HepG2 (cell line): ENCODE data around the gene LAG3. TPM values are rescaled to one million over a fixed set of nuclear protein-coding genes. Genes with fewer than 3 reads are reported as not detected.

ENCODE experiments used
- ATF1 ChIP-seq: IDR thresholded peaks from 2 replicates; pipeline ENCODE4 v1.6.1; 2016; ENCODE audit warnings: mild to moderate bottlenecking, control low read depth
- ETV5 ChIP-seq: IDR thresholded peaks from 2 replicates; pipeline ENCODE4 v1.6.1; 2018; ENCODE audit warnings: missing biosample characterization, missing genetic modification reagents, inconsistent platforms, borderline replicate concordance
- GATAD1 ChIP-seq: IDR thresholded peaks from 2 replicates; pipeline ENCODE4 v1.6.1; 2016; ENCODE audit warnings: missing genetic modification reagents, missing compliant biosample characterization
- IKZF4 ChIP-seq: sonication (generic); formaldehyde crosslinking; IDR thresholded peaks from 2 replicates; pipeline ENCODE4 v1.5.1; 2020; ENCODE audit warnings: borderline replicate concordance, mild to moderate bottlenecking, low read depth, missing genetic modification reagents; ENCODE audit errors: not compliant biosample characterization
- NFKBIZ ChIP-seq: IDR thresholded peaks from 2 replicates; pipeline ENCODE4 v1.6.1; 2018; ENCODE audit warnings: missing genetic modification reagents, missing compliant biosample characterization
- TBP ChIP-seq: sonication (generic); formaldehyde crosslinking; IDR thresholded peaks from 2 replicates; pipeline ENCODE4 v1.5.0; 2020; ENCODE audit warnings: missing genetic modification reagents
- ZBTB1 ChIP-seq: sonication (generic); formaldehyde crosslinking; IDR thresholded peaks from 2 replicates; pipeline ENCODE4 v1.4.0; 2020; ENCODE audit warnings: missing genetic modification reagents, borderline replicate concordance
- ZMYM3 ChIP-seq: sonication (generic); formaldehyde crosslinking; IDR thresholded peaks from 2 replicates; pipeline ENCODE4 v1.5.1; 2020; ENCODE audit warnings: mild to moderate bottlenecking, missing genetic modification reagents
- ZNF136 ChIP-seq: sonication (generic); formaldehyde crosslinking; IDR thresholded peaks from 2 replicates; pipeline ENCODE4 v1.8.1; 2022; ENCODE audit warnings: low read depth, mild to moderate bottlenecking, moderate library complexity, missing genetic modification reagents
- ZNF235 ChIP-seq: sonication (generic); formaldehyde crosslinking; IDR thresholded peaks from 2 replicates; pipeline ENCODE4 v1.8.1; 2023; ENCODE audit warnings: mild to moderate bottlenecking, missing genetic modification reagents, borderline replicate concordance
- ZNF335 ChIP-seq: sonication (generic); formaldehyde crosslinking; IDR thresholded peaks from 2 replicates; pipeline ENCODE4 v1.4.0; 2020; ENCODE audit warnings: missing genetic modification reagents
- ZNF446 ChIP-seq: sonication (generic); formaldehyde crosslinking; IDR thresholded peaks from 2 replicates; pipeline ENCODE4 v1.5.0; 2020; ENCODE audit warnings: mild to moderate bottlenecking, missing genetic modification reagents
- ZNF510 ChIP-seq: sonication (generic); formaldehyde crosslinking; IDR thresholded peaks from 2 replicates; pipeline ENCODE4 v1.4.0; 2020; ENCODE audit warnings: low read depth, mild to moderate bottlenecking, missing genetic modification reagents
- polyA plus RNA-seq, 8 experiments: library from polyadenylated mRNA; depleted of rRNA in 3 of 8; stranded (reverse) in 7 of 8; unstranded in 1 of 8; fragments of >200 nt; fragmentation: Illumina TruSeq in 4 of 8; extraction: Trizol in 4 of 8; gene quantifications; 2 replicates each; pipeline versions ENCODE4 v1.2.1 to v1.2.3, GENCODE V29; 2011 to 2016; ENCODE audit warnings: low read depth in 4 of 8, missing spikeins in 1 of 8, mixed read lengths in 1 of 8; ENCODE audit not compliant: insufficient read depth in 1 of 8
- total RNA-seq, 5 experiments: library from RNA; depleted of rRNA; stranded (reverse); fragments of >200 nt; fragmentation: Illumina TruSeq; extraction: Trizol; gene quantifications; 2 replicates each; pipeline ENCODE4 v1.2.3, GENCODE V29; 2016; ENCODE audit warnings: low read depth in 1 of 5
- TF ChIP-seq, protein P1 (sequence below): fragments of 450-650 bp; IDR thresholded peaks from 2 replicates; pipeline ENCODE4 v1.6.1; 2017; ENCODE audit warnings: mild to moderate bottlenecking
- TF ChIP-seq, protein P2 (sequence below): sonication (generic); formaldehyde crosslinking; conservative IDR thresholded peaks from 2 replicates; pipeline ENCODE4 v1.4.0; 2020; ENCODE audit warnings: mild to moderate bottlenecking, missing genetic modification reagents, moderate library complexity
- TF ChIP-seq, protein P3 (sequence below): sonication (generic); formaldehyde crosslinking; IDR thresholded peaks from 2 replicates; pipeline ENCODE4 v1.4.0; 2020; ENCODE audit warnings: missing genetic modification reagents
- TF ChIP-seq, protein P4 (sequence below): sonication (generic); IDR thresholded peaks from 2 replicates; pipeline ENCODE4 v1.6.1; 2016; ENCODE audit warnings: low read depth, borderline replicate concordance
- TF ChIP-seq, protein P5 (sequence below): sonication (generic); formaldehyde crosslinking; IDR thresholded peaks from 2 replicates; pipeline ENCODE4 v1.5.0; 2020; ENCODE audit warnings: mild to moderate bottlenecking, missing genetic modification reagents

The LAG3 gene
- total and polyA plus RNA-seq, 2 of the 13 experiments (the other 11 are each of a cell fraction or from before 2014, with no cell fraction given), result 0.11 to 0.26 TPM

DNA sequence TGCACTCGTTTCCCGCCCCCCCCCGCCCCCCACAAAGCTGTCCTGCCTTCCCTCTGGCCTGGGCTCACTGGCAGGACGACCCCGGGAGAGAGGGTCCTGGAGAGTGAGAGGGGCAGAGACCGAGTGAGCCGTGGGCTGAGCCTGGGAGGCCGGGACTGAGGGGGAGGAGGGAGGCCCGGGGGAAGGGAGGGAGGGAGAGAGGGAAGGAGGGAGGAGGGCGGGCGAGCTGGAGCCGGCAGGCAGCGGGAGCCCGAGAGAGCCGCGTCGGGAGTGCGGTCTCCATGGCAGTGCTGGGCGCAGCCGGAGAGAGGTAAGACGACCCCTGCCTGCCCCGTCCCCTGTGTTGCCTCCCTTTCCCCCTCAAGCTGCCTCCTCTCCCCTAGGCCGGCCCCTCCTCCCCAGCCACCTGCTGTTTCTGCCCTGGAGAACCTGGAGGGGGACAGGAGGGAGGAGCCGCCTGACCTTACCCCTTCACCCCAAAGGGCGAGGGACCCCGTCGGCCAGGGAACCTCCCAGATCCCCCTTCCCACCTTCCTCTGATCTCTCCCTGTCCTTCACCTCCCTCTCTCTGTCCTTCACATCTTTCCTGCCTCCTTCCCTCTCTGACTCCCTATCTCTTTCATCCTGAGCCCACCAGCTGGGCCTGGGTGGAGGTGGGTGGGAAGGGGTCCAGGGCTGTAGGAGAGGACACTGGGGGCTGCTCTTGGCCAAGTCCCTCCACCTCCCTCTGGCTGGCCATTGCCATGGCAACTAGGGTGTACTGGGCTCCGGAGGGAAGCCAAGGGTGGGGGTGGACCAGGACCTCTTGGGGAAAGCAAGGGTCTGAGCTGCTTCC lies 49.5 kb downstream of the LAG3 start, which contains the start of gene GPR162 (continued):
- TF ChIP-seq, protein P1, sequence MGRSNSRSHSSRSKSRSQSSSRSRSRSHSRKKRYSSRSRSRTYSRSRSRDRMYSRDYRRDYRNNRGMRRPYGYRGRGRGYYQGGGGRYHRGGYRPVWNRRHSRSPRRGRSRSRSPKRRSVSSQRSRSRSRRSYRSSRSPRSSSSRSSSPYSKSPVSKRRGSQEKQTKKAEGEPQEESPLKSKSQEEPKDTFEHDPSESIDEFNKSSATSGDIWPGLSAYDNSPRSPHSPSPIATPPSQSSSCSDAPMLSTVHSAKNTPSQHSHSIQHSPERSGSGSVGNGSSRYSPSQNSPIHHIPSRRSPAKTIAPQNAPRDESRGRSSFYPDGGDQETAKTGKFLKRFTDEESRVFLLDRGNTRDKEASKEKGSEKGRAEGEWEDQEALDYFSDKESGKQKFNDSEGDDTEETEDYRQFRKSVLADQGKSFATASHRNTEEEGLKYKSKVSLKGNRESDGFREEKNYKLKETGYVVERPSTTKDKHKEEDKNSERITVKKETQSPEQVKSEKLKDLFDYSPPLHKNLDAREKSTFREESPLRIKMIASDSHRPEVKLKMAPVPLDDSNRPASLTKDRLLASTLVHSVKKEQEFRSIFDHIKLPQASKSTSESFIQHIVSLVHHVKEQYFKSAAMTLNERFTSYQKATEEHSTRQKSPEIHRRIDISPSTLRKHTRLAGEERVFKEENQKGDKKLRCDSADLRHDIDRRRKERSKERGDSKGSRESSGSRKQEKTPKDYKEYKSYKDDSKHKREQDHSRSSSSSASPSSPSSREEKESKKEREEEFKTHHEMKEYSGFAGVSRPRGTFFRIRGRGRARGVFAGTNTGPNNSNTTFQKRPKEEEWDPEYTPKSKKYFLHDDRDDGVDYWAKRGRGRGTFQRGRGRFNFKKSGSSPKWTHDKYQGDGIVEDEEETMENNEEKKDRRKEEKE, result no peak
- TF ChIP-seq, protein P2, sequence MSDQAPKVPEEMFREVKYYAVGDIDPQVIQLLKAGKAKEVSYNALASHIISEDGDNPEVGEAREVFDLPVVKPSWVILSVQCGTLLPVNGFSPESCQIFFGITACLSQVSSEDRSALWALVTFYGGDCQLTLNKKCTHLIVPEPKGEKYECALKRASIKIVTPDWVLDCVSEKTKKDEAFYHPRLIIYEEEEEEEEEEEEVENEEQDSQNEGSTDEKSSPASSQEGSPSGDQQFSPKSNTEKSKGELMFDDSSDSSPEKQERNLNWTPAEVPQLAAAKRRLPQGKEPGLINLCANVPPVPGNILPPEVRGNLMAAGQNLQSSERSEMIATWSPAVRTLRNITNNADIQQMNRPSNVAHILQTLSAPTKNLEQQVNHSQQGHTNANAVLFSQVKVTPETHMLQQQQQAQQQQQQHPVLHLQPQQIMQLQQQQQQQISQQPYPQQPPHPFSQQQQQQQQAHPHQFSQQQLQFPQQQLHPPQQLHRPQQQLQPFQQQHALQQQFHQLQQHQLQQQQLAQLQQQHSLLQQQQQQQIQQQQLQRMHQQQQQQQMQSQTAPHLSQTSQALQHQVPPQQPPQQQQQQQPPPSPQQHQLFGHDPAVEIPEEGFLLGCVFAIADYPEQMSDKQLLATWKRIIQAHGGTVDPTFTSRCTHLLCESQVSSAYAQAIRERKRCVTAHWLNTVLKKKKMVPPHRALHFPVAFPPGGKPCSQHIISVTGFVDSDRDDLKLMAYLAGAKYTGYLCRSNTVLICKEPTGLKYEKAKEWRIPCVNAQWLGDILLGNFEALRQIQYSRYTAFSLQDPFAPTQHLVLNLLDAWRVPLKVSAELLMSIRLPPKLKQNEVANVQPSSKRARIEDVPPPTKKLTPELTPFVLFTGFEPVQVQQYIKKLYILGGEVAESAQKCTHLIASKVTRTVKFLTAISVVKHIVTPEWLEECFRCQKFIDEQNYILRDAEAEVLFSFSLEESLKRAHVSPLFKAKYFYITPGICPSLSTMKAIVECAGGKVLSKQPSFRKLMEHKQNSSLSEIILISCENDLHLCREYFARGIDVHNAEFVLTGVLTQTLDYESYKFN, result no peak
- TF ChIP-seq ZBTB1 (CRISPR knock-in tag), result no peak
- no peak for TF ChIP-seq TBP (CRISPR knock-in tag)
- no peak for TF ChIP-seq ZNF136 (CRISPR knock-in tag)
- TF ChIP-seq ZNF510 (CRISPR knock-in tag), result no peak
- TF ChIP-seq ZNF235 (CRISPR knock-in tag), result no peak
- TF ChIP-seq GATAD1 (CRISPR knock-in tag), result no peak
- no peak for TF ChIP-seq ZNF335 (CRISPR knock-in tag)
- no peak for TF ChIP-seq ZNF446 (CRISPR knock-in tag)
- TF ChIP-seq ETV5 (CRISPR knock-in tag), result no peak
- TF ChIP-seq, protein P3, sequence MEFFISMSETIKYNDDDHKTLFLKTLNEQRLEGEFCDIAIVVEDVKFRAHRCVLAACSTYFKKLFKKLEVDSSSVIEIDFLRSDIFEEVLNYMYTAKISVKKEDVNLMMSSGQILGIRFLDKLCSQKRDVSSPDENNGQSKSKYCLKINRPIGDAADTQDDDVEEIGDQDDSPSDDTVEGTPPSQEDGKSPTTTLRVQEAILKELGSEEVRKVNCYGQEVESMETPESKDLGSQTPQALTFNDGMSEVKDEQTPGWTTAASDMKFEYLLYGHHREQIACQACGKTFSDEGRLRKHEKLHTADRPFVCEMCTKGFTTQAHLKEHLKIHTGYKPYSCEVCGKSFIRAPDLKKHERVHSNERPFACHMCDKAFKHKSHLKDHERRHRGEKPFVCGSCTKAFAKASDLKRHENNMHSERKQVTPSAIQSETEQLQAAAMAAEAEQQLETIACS (CRISPR knock-in tag), result no peak
- TF ChIP-seq, protein P4, sequence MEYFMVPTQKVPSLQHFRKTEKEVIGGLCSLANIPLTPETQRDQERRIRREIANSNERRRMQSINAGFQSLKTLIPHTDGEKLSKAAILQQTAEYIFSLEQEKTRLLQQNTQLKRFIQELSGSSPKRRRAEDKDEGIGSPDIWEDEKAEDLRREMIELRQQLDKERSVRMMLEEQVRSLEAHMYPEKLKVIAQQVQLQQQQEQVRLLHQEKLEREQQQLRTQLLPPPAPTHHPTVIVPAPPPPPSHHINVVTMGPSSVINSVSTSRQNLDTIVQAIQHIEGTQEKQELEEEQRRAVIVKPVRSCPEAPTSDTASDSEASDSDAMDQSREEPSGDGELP, result no peak
- no peak for TF ChIP-seq NFKBIZ
- TF ChIP-seq ATF1, result no peak
- TF ChIP-seq, protein P5, sequence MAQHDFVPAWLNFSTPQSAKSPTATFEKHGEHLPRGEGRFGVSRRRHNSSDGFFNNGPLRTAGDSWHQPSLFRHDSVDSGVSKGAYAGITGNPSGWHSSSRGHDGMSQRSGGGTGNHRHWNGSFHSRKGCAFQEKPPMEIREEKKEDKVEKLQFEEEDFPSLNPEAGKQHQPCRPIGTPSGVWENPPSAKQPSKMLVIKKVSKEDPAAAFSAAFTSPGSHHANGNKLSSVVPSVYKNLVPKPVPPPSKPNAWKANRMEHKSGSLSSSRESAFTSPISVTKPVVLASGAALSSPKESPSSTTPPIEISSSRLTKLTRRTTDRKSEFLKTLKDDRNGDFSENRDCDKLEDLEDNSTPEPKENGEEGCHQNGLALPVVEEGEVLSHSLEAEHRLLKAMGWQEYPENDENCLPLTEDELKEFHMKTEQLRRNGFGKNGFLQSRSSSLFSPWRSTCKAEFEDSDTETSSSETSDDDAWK (CRISPR knock-in tag), result no peak
- TF ChIP-seq IKZF4 (CRISPR knock-in tag), result peak; percentile 43
- TF ChIP-seq ZMYM3 (CRISPR knock-in tag), result no peak
